H54 (cell line): Measurements from ENCODE around the gene ACSBG1.
"Not testable (repeated sequence)": the region's sequence is repeated elsewhere in the genome, so short reads cannot be mapped to it uniquely, and the experiment has no call there.

Experiments used
- DNase-seq: peaks from one replicate; pipeline ENCODE4 v3.0.0; 2011; ENCODE audit warnings: low spot score, mixed read lengths; ENCODE audit not compliant: insufficient read length
- FAIRE-seq: peaks from 3 replicates; lab custom pipeline; 2011; peaks lifted over from hg19 to GRCh38; lab: Jason Lieb, UNC
- POLR2A ChIP-seq: IDR thresholded peaks from 2 replicates; pipeline ENCODE4 v1.6.1; 2011; ENCODE audit warnings: low read depth, mild to moderate bottlenecking, low read length

Gene ACSBG1

DNA sequence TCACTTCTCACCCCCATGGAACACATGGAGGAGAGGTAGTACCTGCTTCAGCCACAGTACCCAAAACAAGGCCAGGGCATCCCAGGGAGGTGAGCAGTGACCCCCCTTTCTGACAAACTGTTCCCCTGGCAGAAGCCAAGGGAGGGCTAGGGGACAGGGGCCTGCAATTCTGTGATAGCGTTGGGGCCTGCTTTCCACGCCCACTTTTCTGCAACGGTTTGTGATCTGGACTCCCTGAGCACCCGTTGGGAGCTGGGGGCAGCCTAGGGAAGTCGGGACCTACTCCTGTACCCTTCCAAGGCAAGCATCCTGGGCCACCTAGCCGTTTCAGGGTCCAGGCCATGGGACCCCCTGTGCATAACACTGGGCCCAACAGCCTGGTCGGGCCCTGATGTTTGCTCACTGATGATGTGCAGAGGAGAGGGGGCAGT lies 29.0 kb upstream of the ACSBG1 start:
- DNase-seq = no peak
- FAIRE-seq = no peak
- TF ChIP-seq POLR2A = no peak

DNA sequence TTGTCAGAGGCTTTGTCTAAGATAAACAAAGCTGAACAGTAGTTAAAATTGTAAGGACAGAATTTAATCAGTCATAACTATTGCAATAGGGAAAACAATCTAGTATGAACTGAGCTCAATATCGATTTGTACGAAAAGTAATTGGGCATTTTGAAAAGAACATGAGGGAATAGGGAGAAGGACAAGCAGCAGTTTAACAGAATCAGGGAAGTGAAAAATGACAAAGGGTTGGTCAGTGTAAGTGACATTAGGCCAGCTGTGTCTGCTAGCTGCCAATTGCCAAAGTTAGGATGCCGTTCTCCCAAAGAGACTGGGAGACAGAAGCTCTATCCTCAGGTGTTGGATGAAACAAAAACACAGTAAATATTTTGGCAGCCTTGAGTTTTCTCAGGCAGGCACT lies 26.7 kb upstream of the ACSBG1 start:
- DNase-seq (no peak), FAIRE-seq (no peak)
- TF ChIP-seq POLR2A = no peak

DNA sequence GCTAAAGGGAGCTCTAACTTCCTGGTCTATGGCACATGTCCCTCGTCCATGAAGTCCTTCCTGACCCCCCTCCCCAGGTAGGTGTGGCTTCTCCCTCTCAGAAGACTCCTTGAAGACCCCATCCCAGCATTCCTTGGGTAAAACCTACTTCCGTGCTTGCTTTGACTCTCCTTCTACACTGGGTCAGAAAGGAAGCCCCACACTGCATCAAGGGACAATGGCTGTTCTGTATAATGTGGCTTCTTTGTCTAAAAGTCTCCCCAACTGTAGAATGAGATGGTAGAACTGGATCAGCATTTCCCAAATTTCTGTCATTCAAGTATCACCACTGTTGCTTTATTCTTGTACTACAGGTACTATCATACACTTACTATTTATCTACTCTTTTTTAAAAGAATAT lies 26.1 kb upstream of the ACSBG1 start:
- TF ChIP-seq POLR2A = no peak
- DNase-seq (no peak), FAIRE-seq (no peak)

DNA sequence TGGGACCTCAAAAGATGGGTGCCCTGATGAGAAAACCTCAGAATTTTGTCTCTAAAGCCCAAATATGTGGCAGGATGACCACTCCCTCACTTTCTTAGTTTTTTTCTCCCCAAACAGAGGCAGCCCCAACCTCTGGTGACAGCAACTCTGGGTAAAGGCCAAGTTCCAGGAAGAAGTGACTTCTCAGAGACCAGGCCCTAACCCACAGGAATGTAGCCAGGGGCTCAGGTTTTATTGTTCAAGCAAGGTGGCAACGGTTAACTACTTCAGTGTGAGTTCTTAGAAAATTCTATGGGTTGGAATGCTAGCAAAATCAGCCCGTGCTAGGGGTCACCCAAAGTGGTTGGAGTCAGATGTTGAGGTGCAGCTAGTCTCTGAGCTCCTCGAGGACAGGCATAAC lies 24.9 kb upstream of the ACSBG1 start:
- TF ChIP-seq POLR2A = no peak
- FAIRE-seq (no peak), DNase-seq (no peak)

DNA sequence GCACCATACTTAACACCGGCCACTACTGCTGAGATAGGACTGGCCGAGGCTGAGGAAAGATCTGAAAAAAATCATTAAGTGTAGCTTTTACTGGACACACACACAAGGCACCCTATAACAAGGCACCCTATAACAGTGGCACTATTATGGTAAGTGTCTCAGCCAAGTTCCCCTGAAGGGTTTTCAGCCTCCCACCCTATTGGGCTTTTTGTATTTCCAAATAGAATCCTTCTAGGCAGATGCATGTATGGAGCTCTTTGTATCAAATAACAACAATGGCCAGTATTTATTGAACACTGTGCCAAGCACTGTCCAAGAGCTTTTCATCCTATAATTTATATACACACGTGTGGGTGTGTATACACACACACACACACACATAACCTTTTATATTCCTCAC lies 23.3 kb upstream of the ACSBG1 start:
- no peak for TF ChIP-seq POLR2A
- DNase-seq (no peak), FAIRE-seq (no peak)

DNA sequence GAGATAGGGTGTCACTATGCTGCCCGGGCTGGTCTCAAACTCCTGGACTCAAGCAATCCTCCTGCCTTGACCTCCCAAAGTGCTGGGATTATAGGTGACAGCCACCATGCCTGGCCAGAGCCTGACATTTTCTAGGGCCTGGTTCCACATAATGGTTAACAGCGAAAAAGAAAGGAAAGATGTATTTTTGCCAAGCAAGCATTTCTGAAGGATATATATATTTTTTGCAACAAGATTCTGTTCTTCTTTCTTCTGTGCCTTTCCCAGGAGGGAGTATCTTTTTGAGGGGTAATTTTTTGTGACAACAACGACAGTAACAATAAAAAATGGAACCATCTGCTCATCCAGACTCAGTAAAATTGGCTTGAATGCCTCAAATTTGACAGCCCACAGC lies 21.7 kb upstream of the ACSBG1 start:
- TF ChIP-seq POLR2A = no peak
- DNase-seq (no peak), FAIRE-seq (no peak)

DNA sequence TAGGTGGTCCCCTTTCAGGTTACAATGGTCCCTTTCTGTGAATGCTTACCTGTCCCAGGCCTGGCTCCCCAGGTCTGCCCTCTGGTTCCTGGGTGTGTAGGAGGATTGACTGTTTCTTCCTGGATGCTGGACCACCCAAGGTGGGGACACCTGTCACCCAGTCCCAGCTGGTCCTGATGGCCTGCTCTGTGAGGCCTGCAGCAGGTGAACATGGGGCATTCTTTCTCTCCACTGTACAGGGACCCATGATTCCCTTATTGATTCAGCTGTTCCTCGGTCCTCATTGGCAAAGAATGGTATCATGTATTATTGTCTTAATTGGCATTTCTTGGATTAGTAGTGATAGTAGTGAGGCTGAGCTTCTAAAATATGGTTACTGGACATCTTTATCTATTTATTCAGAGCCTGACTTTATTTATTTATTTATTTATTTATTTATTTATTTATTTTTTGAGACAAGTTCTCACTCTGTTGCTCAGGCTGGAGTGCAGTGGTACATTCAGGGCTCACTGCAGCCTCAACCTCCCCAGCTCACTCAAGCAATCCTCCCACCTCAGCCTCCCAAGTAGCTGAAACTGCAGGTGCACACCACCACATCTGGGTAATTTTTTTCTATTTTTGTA lies 21.2 kb upstream of the ACSBG1 start:
- DNase-seq (no peak), FAIRE-seq (no peak)
- no peak for TF ChIP-seq POLR2A

DNA sequence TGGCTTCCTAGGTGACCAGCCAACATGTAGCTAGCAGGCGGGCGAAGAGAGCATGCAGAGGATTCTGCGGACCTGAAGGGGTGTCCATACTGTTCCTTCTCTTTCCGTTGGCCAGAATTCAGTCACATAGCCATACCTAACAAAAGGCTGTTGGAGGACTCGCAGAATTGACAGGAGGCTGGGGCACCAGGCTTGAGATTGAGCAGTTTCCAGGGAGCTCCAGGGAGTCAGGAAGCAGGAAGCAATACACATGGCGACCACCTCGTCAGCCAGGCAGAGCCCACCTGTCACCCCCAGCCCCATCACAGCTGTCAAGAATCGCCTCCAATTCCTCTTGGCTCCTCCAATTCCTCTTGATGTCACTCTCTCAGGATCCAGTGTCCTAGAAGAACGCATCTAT lies 16.8 kb upstream of the ACSBG1 start:
- TF ChIP-seq POLR2A = no peak
- FAIRE-seq = no peak
- DNase-seq = no peak

DNA sequence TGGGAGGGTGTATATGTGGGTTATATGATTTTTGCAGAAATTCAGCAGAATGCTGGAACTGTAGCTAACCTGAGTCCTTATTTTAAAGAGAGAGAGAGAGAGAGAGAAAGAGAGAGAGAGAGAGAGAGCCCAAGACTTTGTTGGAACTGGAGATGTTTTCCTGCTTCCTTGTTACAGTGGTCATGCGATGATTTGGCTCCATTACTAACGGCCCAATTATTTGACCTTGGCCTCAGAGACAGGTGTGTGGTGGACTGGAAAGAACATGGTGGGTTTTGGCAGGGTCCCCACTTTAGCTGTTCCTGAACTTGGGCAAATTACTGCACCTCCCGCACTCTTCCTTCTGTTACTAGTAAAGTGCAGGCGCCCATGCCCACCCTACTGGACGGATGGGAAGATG lies 14.8 kb upstream of the ACSBG1 start:
- no peak for DNase-seq

DNA sequence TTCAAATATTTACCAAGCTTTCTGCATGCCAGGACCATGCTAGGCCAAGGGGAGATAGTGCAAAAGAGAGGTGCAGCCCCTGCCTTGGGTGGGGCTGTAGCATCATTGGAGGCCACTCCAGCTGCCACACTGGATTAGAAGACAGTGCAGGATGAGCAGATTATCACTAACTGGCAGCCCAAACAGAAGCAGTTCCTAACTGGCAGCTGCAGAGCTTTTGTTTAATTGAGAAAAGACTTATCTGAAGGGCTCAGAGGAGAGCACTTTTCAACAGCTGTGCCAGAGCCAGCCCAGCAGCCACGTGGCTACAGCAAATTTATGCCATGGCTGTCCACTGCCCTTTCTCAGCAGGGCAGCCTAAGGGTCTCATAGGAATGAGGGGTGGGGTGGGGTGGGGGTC lies 13.5 kb upstream of the ACSBG1 start:
- no peak for TF ChIP-seq POLR2A
- DNase-seq (no peak), FAIRE-seq (no peak)

More for the DNA sequence above, 14.8 kb upstream of the ACSBG1 start:
- TF ChIP-seq POLR2A = no peak
- FAIRE-seq = no peak

DNA sequence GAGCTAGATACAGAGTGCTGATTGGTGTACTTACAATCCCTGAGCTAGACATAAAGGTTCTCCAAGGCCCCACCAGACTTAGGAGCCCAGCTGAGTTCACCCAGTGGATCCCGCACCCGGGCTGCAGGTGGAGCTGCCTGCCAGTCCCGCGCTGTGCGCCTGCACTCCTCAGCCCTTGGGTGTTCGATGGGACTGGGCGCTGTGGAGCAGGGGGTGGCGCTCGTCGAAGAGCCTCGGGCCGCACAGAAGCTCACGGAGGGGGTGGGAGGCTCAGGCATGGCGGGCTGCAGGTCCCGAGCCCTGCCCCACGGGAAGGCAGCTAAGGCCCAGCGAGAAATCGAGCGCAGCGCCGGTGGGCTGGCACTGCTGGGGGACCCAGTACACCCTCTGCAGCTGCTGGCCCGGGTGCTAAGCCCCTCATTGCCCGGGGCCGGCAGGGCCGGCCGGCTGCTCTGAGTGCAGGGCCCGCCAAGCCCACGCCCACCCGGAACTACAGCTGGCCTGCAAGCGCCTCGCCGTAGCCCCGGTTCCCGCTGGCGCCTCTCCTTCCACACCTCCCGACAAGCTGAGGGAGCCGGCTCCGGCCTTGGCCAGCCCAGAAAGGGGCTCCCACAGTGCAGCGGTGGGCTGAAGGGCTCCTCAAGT lies 11.7 kb upstream of the ACSBG1 start:
- FAIRE-seq = not testable (repeated sequence)

DNA sequence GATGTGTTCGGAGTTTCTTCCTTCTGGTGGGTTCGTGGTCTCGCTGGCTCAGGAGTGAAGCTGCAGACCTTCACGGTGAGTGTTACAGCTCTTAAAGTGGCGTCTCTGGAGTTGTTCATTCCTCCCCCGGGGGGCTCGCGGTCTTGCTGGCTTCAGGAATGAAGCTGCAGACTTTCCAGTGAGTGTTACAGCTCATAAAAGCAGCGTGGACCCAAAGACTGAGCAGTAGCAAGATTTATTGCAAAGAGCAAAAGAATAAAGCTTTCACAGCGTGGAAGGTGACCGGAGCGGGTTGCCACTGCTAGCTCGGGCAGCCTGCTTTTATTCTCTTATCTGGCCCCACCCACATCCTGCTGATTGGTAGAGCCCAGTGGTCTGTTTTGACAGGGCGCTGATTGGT lies 11.0 kb upstream of the ACSBG1 start:
- not testable (repeated sequence) for DNase-seq, FAIRE-seq

More for the DNA sequence above, 11.7 kb upstream of the ACSBG1 start:
- DNase-seq = not testable (repeated sequence)

DNA sequence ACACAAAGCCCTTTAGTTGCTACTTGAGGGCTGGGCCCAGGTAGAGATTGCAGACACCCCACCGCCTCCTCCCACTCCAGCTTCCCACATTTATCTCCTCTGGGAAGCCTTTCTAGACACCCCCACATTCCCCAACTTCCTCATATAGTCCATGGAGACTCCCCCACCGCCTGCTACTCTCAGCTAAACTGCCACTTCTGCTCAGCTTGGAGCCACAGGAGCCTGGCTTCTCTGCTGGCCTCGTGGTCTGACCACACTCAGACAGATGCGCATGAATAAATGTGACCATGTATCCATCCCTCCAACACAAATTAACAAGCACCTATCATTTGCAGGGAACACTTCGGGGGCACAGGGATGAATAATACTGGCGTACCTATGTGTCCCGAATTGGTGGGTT lies 10.5 kb upstream of the ACSBG1 start:
- no peak for DNase-seq
- no peak for TF ChIP-seq POLR2A
- no peak for FAIRE-seq

DNA sequence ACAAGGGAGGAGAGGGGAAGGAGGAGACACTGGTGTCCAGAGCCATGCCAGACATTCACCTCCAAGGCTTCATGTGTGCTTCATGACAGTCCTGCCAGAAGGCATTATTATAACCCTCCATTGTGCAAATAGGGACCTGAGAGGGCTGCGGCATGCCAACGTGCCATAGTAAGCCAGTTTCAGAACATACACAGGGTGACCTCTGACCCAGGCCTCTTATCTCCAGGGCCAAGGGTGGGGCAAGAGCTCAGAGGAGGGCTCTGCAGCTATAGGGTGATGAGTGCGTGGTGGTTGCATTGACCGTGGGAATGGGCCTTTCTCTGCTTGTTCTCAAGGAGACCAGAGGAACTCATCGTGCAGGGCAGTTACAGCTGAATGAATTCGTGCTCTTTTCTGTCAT lies 9.7 kb upstream of the ACSBG1 start:
- TF ChIP-seq POLR2A = no peak
- FAIRE-seq (no peak), DNase-seq (no peak)

DNA sequence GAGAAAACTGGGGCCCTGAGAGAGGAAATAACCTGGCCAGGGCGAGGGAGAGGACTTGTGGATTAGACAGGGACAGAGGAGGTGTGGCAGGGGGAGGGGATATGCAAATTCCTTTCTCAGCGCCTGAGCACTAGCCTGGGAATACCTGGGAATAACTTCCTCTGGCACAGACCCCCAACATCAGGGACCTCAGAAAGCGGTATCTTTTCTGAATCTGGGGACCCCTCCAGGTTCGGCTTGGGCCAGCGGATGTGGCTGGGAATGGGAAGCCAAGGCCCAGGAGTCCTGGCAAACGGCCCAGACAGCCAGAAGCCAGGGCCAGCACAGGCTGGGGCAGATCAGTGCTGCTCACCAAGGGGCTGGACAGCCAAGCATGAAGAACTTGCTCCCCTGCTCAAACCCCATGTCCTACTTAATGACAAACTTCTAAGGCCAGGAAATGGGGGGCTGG lies 9.2 kb upstream of the ACSBG1 start:
- no peak for FAIRE-seq
- DNase-seq = peak; percentile 33
- TF ChIP-seq POLR2A = no peak
